ENCODE measurements around the gene ARHGAP18. TPM values are rescaled to one million over a fixed set of nuclear protein-coding genes. Genes with fewer than 3 reads are reported as not detected.

ARHGAP18 gene
- total and polyA plus RNA-seq, 4 donors = 8.0 to 24.4 (median 15.7) TPM

GRCh38 chr6:129596522-129596921, 113.5 kb downstream of the ARHGAP18 start:
- no peak overlapping the region for H3K27ac ChIP-seq (ENCODE audit: low read depth in 1 of 2, low read length in 2 of 2)
- intact Hi-C loops (cut with DNase I) = loop anchor here (5.0 kb wide), 3 partner anchors 131 to 426 kb away; no protein-coding TSS in a partner anchor
- no peak for DNase-seq
- no peak overlapping the region for H3K4me3 ChIP-seq (ENCODE audit: low read length in 2 of 2)
- H3K9me3 ChIP-seq (ENCODE audit: control insufficient read depth, low read length) = no peaks in the 10 kb centered on the region
- 80 to 86% methylated on average over 1 of the region's 1 CpG for WGBS, 2 donors
- no peaks in the 10 kb centered on the region for H3K36me3 ChIP-seq (ENCODE audit: control insufficient read depth in 1 of 2, insufficient read depth in 2 of 2, low read length in 1 of 2)
- no peak for ATAC-seq (ENCODE audit: low FRiP score)
- H3K27me3 ChIP-seq (ENCODE audit: control insufficient read depth in 1 of 2, insufficient read depth in 2 of 2, low read length in 1 of 2) = no peaks in the 10 kb centered on the region
- no peaks in the 10 kb centered on the region for H3K4me1 ChIP-seq (ENCODE audit: control insufficient read depth in 1 of 2, insufficient read depth in 2 of 2, low read length in 2 of 2)

GRCh38 chr6:129593233-129593564, 116.8 kb downstream of the ARHGAP18 start:
- no peak overlapping the region for H3K4me3 ChIP-seq (ENCODE audit: low read length in 2 of 2)
- no peaks in the 10 kb centered on the region for H3K27me3 ChIP-seq (ENCODE audit: control insufficient read depth in 1 of 2, insufficient read depth in 2 of 2, low read length in 1 of 2)
- H3K9me3 ChIP-seq (ENCODE audit: control insufficient read depth, low read length) = no peaks in the 10 kb centered on the region
- no peak overlapping the region for H3K27ac ChIP-seq (ENCODE audit: low read depth in 1 of 2, low read length in 2 of 2)
- no peaks in the 10 kb centered on the region for H3K4me1 ChIP-seq (ENCODE audit: control insufficient read depth in 1 of 2, insufficient read depth in 2 of 2, low read length in 2 of 2)
- no peaks in the 10 kb centered on the region for H3K36me3 ChIP-seq (ENCODE audit: control insufficient read depth in 1 of 2, insufficient read depth in 2 of 2, low read length in 1 of 2)
- no peak for DNase-seq
- 94 to 95% methylated on average over 3 of the region's 3 CpGs for WGBS, 2 donors
- ATAC-seq (ENCODE audit: low FRiP score) = no peak
- intact Hi-C loops (cut with DNase I) = no loop called here

DNA sequence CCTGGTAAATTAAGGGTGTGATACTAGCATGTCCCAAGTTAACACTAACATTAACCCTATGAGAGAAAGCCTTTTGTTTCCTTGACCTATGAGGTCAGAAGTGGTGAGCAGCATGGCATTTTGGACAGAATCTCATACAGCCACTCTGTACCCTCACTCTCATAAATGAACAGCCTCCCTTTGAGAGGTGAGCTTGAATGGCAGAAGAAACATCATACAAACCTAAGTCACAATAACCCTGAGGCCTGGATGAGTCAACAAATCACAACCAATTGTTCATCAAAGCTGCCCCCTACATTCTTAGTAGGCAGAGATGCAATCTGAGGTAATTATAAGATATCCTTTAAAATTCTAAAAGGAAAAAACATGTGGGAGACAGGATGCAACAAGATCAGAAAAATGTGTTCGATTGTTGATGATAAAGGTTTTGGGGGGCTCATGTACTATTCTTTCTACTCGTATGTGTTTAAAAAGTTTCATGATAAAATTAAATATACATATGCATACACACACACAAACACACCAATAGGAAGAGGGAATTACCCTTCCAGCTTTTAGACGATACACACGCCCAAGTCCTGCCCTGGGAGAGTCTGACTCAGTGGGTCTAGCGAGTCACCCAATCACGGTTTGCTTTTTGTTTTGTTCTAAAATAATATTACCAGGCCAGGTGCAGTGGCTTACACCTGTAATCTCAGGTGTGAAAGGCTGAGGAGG, 117.3 kb downstream of the ARHGAP18 start:
- Histone ChIP-seq H3K27ac (ENCODE audit: low read depth in 1 of 2, low read length in 2 of 2) (no peak overlapping the region), H3K36me3 (ENCODE audit: control insufficient read depth in 1 of 2, insufficient read depth in 2 of 2, low read length in 1 of 2) (no peaks in the 10 kb centered on the region), H3K27me3 (ENCODE audit: control insufficient read depth in 1 of 2, insufficient read depth in 2 of 2, low read length in 1 of 2) (no peaks in the 10 kb centered on the region), H3K9me3 (ENCODE audit: control insufficient read depth, low read length) (no peaks in the 10 kb centered on the region), H3K4me3 (ENCODE audit: low read length in 2 of 2) (no peak overlapping the region), H3K4me1 (ENCODE audit: control insufficient read depth in 1 of 2, insufficient read depth in 2 of 2, low read length in 2 of 2) (no peaks in the 10 kb centered on the region)
- 91 to 95% methylated on average over 6 of the region's 6 CpGs for WGBS, 2 donors
- intact Hi-C loops (cut with DNase I) = no loop called here
- DNase-seq = no peak
- no peak for ATAC-seq (ENCODE audit: low FRiP score)

DNA sequence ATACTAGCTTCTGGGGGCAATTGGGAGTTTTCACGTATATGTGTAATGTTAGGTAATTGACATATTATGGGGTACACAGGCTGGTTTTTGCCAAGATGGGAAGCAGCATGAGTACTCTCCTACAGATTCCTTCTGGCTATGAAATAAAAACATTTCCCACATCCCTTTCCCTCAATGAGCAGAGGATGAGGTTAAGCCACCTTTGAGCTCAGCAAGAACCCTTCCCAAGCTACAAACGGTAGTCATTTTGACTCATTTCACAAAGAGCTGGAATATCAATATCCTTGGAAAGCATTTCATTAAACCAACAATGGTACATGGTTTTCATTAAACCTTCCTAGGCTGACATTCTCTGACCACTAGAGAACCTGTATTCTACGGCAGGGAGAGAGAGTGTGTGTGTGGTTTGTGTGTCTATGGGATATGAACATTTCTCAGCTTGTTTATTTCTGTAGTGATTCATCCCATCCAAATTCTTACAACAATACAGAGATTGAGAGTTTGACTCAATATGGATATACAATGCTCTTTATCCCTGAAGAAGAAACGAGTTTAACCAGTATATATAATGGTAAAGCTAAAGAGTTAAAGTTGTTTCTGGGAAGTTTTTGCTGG, 119.5 kb downstream of the ARHGAP18 start:
- Histone ChIP-seq H3K9me3 (ENCODE audit: control insufficient read depth, low read length) (no peaks in the 10 kb centered on the region), H3K36me3 (ENCODE audit: control insufficient read depth in 1 of 2, insufficient read depth in 2 of 2, low read length in 1 of 2) (no peaks in the 10 kb centered on the region), H3K4me1 (ENCODE audit: control insufficient read depth in 1 of 2, insufficient read depth in 2 of 2, low read length in 2 of 2) (no peaks in the 10 kb centered on the region), H3K4me3 (ENCODE audit: low read length in 2 of 2) (no peak overlapping the region), H3K27me3 (ENCODE audit: control insufficient read depth in 1 of 2, insufficient read depth in 2 of 2, low read length in 1 of 2) (no peaks in the 10 kb centered on the region), H3K27ac (ENCODE audit: low read depth in 1 of 2, low read length in 2 of 2) (no peak overlapping the region)
- no peak for ATAC-seq (ENCODE audit: low FRiP score)
- 82 to 89% methylated on average over 4 of the region's 4 CpGs for WGBS, 2 donors
- DNase-seq = no peak
- intact Hi-C loops (cut with DNase I) = no loop called here

GRCh38 chr6:129586815-129587214, 123.2 kb downstream of the ARHGAP18 start:
- WGBS, 2 donors = 94 to 96% methylated on average over 2 of the region's 2 CpGs
- ATAC-seq (ENCODE audit: low FRiP score) = no peak
- intact Hi-C loops (cut with DNase I) = no loop called here
- H3K27me3 ChIP-seq (ENCODE audit: control insufficient read depth in 1 of 2, insufficient read depth in 2 of 2, low read length in 1 of 2) = no peaks in the 10 kb centered on the region
- no peaks in the 10 kb centered on the region for H3K9me3 ChIP-seq (ENCODE audit: control insufficient read depth, low read length)
- H3K27ac ChIP-seq (ENCODE audit: low read depth in 1 of 2, low read length in 2 of 2) = no peak overlapping the region
- no peaks in the 10 kb centered on the region for H3K36me3 ChIP-seq (ENCODE audit: control insufficient read depth in 1 of 2, insufficient read depth in 2 of 2, low read length in 1 of 2)
- H3K4me1 ChIP-seq (ENCODE audit: control insufficient read depth in 1 of 2, insufficient read depth in 2 of 2, low read length in 2 of 2) = no peaks in the 10 kb centered on the region
- H3K4me3 ChIP-seq (ENCODE audit: low read length in 2 of 2) = no peak overlapping the region
- no peak for DNase-seq

DNA sequence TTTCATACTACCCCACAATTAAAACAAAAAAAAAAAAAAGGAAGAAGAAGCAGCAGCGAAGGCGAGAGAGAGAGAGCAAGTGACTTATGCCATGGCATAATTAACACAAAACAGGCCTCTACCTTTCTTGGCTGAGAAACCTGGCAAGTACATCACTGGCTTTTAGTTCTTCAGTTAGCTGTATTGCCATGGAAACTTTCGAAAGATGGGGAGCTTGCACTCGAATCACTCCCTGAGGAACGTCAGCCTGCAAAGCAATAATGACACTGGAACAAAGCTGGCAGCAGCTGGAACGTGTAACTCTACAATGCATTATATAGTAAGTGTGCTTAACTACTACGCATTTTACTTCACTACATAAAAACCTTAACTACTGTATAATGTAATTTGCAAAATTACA, 126.1 kb downstream of the ARHGAP18 start:
- 76 to 77% methylated on average over 7 of the region's 7 CpGs for WGBS, 2 donors
- no peaks in the 10 kb centered on the region for H3K27me3 ChIP-seq (ENCODE audit: control insufficient read depth in 1 of 2, insufficient read depth in 2 of 2, low read length in 1 of 2)
- H3K36me3 ChIP-seq (ENCODE audit: control insufficient read depth in 1 of 2, insufficient read depth in 2 of 2, low read length in 1 of 2) = no peaks in the 10 kb centered on the region
- H3K27ac ChIP-seq (ENCODE audit: low read depth in 1 of 2, low read length in 2 of 2) = no peak overlapping the region
- H3K4me3 ChIP-seq (ENCODE audit: low read length in 2 of 2) = no peak overlapping the region
- no peaks in the 10 kb centered on the region for H3K4me1 ChIP-seq (ENCODE audit: control insufficient read depth in 1 of 2, insufficient read depth in 2 of 2, low read length in 2 of 2)
- DNase-seq = no peak
- H3K9me3 ChIP-seq (ENCODE audit: control insufficient read depth, low read length) = no peaks in the 10 kb centered on the region
- ATAC-seq (ENCODE audit: low FRiP score) = no peak
- intact Hi-C loops (cut with DNase I) = no loop called here

DNA sequence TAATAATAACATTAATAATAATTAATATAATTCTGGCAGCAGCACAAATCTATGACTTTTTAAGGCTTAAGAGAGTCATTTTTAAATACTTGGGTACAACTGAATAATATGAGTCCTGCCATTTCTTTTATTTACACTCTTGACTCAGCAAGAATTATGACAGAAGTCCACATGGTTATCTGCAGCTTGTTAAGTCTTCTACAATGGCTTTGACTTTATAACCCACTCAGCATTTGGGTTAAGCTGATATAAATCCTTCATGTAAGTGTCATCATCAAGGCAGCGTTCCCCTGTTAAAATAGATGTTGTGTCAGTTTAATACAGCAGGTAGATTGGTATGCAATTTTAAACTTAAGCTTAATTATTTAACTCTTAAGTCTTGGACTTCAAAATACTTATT, 131.7 kb downstream of the ARHGAP18 start:
- Histone ChIP-seq H3K27me3 (ENCODE audit: control insufficient read depth in 1 of 2, insufficient read depth in 2 of 2, low read length in 1 of 2) (no peaks in the 10 kb centered on the region), H3K4me3 (ENCODE audit: low read length in 2 of 2) (no peak overlapping the region), H3K4me1 (ENCODE audit: control insufficient read depth in 1 of 2, insufficient read depth in 2 of 2, low read length in 2 of 2) (no peaks in the 10 kb centered on the region), H3K27ac (ENCODE audit: low read depth in 1 of 2, low read length in 2 of 2) (no peak overlapping the region), H3K9me3 (ENCODE audit: control insufficient read depth, low read length) (no peaks in the 10 kb centered on the region), H3K36me3 (ENCODE audit: control insufficient read depth in 1 of 2, insufficient read depth in 2 of 2, low read length in 1 of 2) (no peaks in the 10 kb centered on the region)
- WGBS, 2 donors = 82 to 92% methylated on average over 1 of the region's 1 CpG
- ATAC-seq (ENCODE audit: low FRiP score) (no peak), DNase-seq (no peak)
- intact Hi-C loops (cut with DNase I) = loop anchor here (5.0 to 10.0 kb wide), 2 partner anchors 81 to 84 kb away; no protein-coding TSS in a partner anchor

DNA sequence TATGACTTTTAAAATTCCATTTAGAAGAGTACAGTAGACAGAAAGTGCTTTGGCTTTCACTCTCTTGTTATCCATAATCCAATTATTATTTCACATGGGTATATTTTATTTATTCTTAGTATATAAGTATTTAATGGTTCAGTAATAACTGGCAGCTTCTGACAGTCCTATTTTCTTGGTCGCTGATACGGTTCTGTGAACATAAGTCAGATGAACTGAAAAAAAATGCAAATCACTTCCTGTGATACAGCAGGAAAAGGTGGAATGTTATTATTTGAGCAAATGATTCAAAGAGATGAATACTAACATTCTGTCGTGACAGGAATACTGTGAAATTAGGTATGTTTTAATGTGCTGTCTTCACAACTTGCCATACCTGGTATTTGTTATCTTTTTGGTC, 132.3 kb downstream of the ARHGAP18 start:
- no peaks in the 10 kb centered on the region for H3K4me1 ChIP-seq (ENCODE audit: control insufficient read depth in 1 of 2, insufficient read depth in 2 of 2, low read length in 2 of 2)
- DNase-seq (no peak), ATAC-seq (ENCODE audit: low FRiP score) (no peak)
- intact Hi-C loops (cut with DNase I) = loop anchor here (5.0 to 10.0 kb wide), 2 partner anchors 80 to 83 kb away; no protein-coding TSS in a partner anchor
- no peaks in the 10 kb centered on the region for H3K9me3 ChIP-seq (ENCODE audit: control insufficient read depth, low read length)
- no peaks in the 10 kb centered on the region for H3K36me3 ChIP-seq (ENCODE audit: control insufficient read depth in 1 of 2, insufficient read depth in 2 of 2, low read length in 1 of 2)
- no peak overlapping the region for H3K27ac ChIP-seq (ENCODE audit: low read depth in 1 of 2, low read length in 2 of 2)
- no peak overlapping the region for H3K4me3 ChIP-seq (ENCODE audit: low read length in 2 of 2)
- WGBS, 2 donors = 72 to 79% methylated on average over 3 of the region's 3 CpGs
- H3K27me3 ChIP-seq (ENCODE audit: control insufficient read depth in 1 of 2, insufficient read depth in 2 of 2, low read length in 1 of 2) = no peaks in the 10 kb centered on the region

DNA sequence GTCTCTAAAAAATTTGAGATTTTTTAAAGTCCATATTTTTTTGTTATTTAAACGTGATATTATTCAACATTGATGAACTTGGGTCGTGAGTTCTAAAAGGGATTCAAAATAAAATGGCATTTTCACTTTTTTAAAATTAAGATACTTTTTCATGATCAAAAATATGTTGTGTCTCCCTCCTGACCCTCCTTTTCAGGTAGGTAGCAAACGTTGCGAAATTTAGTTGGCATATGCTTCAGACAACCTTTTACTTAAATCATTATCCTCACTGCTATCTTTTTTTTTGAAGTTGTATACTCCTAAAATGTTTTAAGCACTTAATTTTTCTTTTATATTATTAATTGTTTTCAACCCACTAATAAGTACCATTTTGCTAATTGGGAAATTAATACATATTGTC, 133.5 kb downstream of the ARHGAP18 start:
- ATAC-seq (ENCODE audit: low FRiP score) = no peak
- WGBS, 2 donors = 86% methylated on average over 4 of the region's 4 CpGs
- H3K9me3 ChIP-seq (ENCODE audit: control insufficient read depth, low read length) = no peaks in the 10 kb centered on the region
- H3K4me3 ChIP-seq (ENCODE audit: low read length in 2 of 2) = no peak overlapping the region
- DNase-seq = no peak
- H3K27ac ChIP-seq (ENCODE audit: low read depth in 1 of 2, low read length in 2 of 2) = no peak overlapping the region
- H3K36me3 ChIP-seq (ENCODE audit: control insufficient read depth in 1 of 2, insufficient read depth in 2 of 2, low read length in 1 of 2) = no peaks in the 10 kb centered on the region
- intact Hi-C loops (cut with DNase I) = loop anchor here (5.0 to 10.0 kb wide), 2 partner anchors 79 to 82 kb away; no protein-coding TSS in a partner anchor
- H3K27me3 ChIP-seq (ENCODE audit: control insufficient read depth in 1 of 2, insufficient read depth in 2 of 2, low read length in 1 of 2) = no peaks in the 10 kb centered on the region
- no peaks in the 10 kb centered on the region for H3K4me1 ChIP-seq (ENCODE audit: control insufficient read depth in 1 of 2, insufficient read depth in 2 of 2, low read length in 2 of 2)

Data from aorta (tissue), 5 donors.